Ectodermal cell (in vitro differentiated cells): Measurements from ENCODE around the gene TARBP1.

Source experiments
- H3K27ac ChIP-seq: 2 replicates; pipeline ENCODE4 v1.7.0; 2013; ENCODE audit warnings: mild to moderate bottlenecking, low read depth, low read length; ENCODE audit not compliant: insufficient read depth, poor library complexity, severe bottlenecking
- H3K27me3 ChIP-seq: 2 replicates; pipeline ENCODE4 v1.7.0; 2013; ENCODE audit warnings: mild to moderate bottlenecking, low read length; ENCODE audit not compliant: insufficient read depth, control insufficient read depth, poor library complexity, severe bottlenecking
- H3K36me3 ChIP-seq: one replicate; pipeline ENCODE4 v1.7.0; 2013; ENCODE audit warnings: low read length; ENCODE audit not compliant: control insufficient read depth, insufficient read depth
- H3K4me1 ChIP-seq: one replicate; pipeline ENCODE4 v1.7.0; 2013; ENCODE audit warnings: low read length; ENCODE audit not compliant: control insufficient read depth, insufficient read depth
- H3K4me3 ChIP-seq: 2 replicates; pipeline ENCODE4 v1.7.0; 2013; ENCODE audit warnings: low read depth, low read length, control low read depth; ENCODE audit not compliant: insufficient read depth
- H3K9me3 ChIP-seq: 2 replicates; pipeline ENCODE4 v1.7.0; 2013; ENCODE audit warnings: mild to moderate bottlenecking, low read length, moderate library complexity; ENCODE audit not compliant: control insufficient read depth
- WGBS, 2 experiments: methylation state at CpG; one replicate each; pipeline ENCODE4 v1.1.7; 2013; ENCODE audit warnings: missing lambda C conversion rate in 2 of 2; 5-methylcytosine and 5-hydroxymethylcytosine counted together

The TARBP1 gene

DNA sequence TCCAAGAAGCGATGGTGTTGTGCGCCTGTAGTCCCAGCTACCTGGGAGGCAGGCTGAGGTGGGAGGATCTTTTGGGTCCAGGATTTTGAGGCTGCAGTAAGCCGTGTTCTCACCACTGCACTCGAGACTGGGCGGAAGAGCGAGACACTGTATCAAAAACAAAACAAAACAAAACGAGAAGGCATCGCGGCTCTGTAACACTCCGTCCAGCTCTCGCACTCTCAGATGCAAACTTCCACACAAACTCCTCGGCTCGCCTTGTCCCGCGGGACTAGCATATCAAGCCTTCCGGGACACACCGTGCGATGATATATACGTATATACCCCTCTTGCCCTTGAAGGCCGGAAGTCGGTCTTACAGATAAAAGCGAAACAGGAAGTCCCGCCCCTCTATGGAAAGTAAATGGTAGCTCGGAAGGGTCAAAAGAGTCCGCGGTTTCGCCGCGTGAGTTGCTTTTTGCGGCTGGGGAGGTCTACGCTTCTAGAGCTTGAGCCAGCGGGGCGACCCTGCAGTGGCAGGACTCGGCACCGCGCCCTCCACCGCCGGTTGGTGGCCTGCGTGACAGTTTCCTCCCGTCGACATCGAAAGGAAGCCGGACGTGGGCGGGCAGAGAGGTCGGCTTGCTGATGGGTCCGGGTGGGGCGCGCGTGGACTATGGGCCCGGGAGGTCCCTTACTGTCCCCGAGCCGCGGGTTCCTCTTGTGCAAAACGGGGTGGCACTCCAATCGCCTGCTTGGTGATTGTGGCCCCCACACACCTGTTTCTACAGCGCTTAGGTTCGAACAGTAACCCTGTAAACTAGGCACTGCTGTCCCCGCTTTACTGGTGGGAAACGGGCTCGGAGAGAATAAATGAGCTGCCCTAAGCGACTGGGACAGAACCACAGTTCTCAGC is 105.7 kb downstream of the TARBP1 start, which contains the start of gene COA6:
TSS of gene COA6 (plus strand) at position 393 of the 895 bp plus-strand sequence. CDS start at position 404, 11 bp downstream.
- Histone ChIP-seq H3K4me1 (no peaks in the 10 kb centered on the region), H3K4me3 (peak within 1 kb of the TSS; percentile 97), H3K27me3 (no peaks in the 10 kb centered on the region), H3K9me3 (no peaks in the 10 kb centered on the region), H3K27ac (peak within 1 kb of the TSS; percentile 74), H3K36me3 (peaks cover 20% of the 10 kb centered on the region)
- WGBS, 2 experiments, result 0% methylated on average over 62 of the region's 62 CpGs

GRCh38 chr1:234372011-234372757 is 106.8 kb downstream of the TARBP1 start:
- WGBS, 2 experiments, result 86 to 93% methylated on average over 7 to 9 of the region's 9 CpGs
- no peak overlapping the region for H3K27ac ChIP-seq

GRCh38 chr1:234371414-234371813 is 107.6 kb downstream of the TARBP1 start:
- Histone ChIP-seq H3K4me3 (no peak overlapping the region), H3K9me3 (no peaks in the 10 kb centered on the region), H3K27me3 (no peaks in the 10 kb centered on the region), H3K4me1 (no peaks in the 10 kb centered on the region), H3K36me3 (peaks cover 14% of the 10 kb centered on the region), H3K27ac (no peak overlapping the region)
- 82 to 88% methylated on average over 2 of the region's 2 CpGs for WGBS, 2 experiments

More at GRCh38 chr1:234372011-234372757, 106.8 kb downstream of the TARBP1 start:
- Histone ChIP-seq H3K4me1 (no peaks in the 10 kb centered on the region), H3K9me3 (no peaks in the 10 kb centered on the region), H3K4me3 (peak overlapping the region; percentile 97), H3K27me3 (no peaks in the 10 kb centered on the region), H3K36me3 (peaks cover 14% of the 10 kb centered on the region)

GRCh38 chr1:234369784-234370183 is 109.2 kb downstream of the TARBP1 start:
- H3K27me3 ChIP-seq, result no peaks in the 10 kb centered on the region
- H3K4me1 ChIP-seq, result no peaks in the 10 kb centered on the region
- no peaks in the 10 kb centered on the region for H3K36me3 ChIP-seq
- H3K4me3 ChIP-seq, result no peak overlapping the region
- H3K27ac ChIP-seq, result no peak overlapping the region
- no CpG with 5 or more reads among the region's 1 CpG for WGBS, 2 experiments
- H3K9me3 ChIP-seq, result no peaks in the 10 kb centered on the region

GRCh38 chr1:234369033-234369430 is 109.9 kb downstream of the TARBP1 start:
- 87 to 94% methylated on average over 2 to 3 of the region's 3 CpGs for WGBS, 2 experiments
- Histone ChIP-seq H3K27me3 (no peaks in the 10 kb centered on the region), H3K4me3 (no peak overlapping the region), H3K9me3 (no peaks in the 10 kb centered on the region), H3K4me1 (no peaks in the 10 kb centered on the region), H3K27ac (no peak overlapping the region), H3K36me3 (no peaks in the 10 kb centered on the region)

- Histone ChIP-seq H3K9me3 (no peaks in the 10 kb centered on the region), H3K27me3 (no peaks in the 10 kb centered on the region), H3K27ac (no peak overlapping the region), H3K4me3 (no peak overlapping the region), H3K36me3 (no peaks in the 10 kb centered on the region), H3K4me1 (no peaks in the 10 kb centered on the region)
- 84% methylated on average over 12 of the region's 12 CpGs for WGBS, 2 experiments
These were observed 110.5 kb downstream of the TARBP1 start for GRCh38 chr1:234368320-234369032.

DNA sequence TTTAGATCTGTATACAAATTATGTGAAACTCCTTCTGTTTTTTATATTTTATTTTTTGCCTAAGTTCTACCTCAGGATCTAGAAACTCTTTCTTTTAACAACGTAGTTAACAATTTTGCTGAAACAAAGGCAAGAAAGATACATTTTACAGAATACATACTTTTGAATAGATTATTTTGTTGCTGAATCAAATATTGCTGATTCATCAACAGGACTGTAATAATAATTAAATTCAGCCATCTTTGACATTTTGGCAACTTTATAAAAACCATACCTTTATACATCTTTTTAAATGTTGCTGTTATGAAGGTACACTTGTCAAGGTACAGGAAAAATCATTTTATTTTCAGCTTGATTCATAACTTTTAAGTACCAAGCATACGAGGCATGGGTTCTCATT is 116.4 kb downstream of the TARBP1 start:
- no peak overlapping the region for H3K4me3 ChIP-seq

GRCh38 chr1:234361102-234361603 is 117.8 kb downstream of the TARBP1 start:
- H3K4me3 ChIP-seq, result no peak overlapping the region
- no peaks in the 10 kb centered on the region for H3K27me3 ChIP-seq
- H3K27ac ChIP-seq, result no peak overlapping the region
- 89 to 93% methylated on average over 3 of the region's 3 CpGs for WGBS, 2 experiments
- no peaks in the 10 kb centered on the region for H3K36me3 ChIP-seq
- H3K4me1 ChIP-seq, result no peaks in the 10 kb centered on the region
- H3K9me3 ChIP-seq, result no peaks in the 10 kb centered on the region

More for the DNA sequence above, 116.4 kb downstream of the TARBP1 start:
- Histone ChIP-seq H3K4me1 (no peaks in the 10 kb centered on the region), H3K27ac (no peak overlapping the region), H3K27me3 (no peaks in the 10 kb centered on the region), H3K9me3 (no peaks in the 10 kb centered on the region), H3K36me3 (no peaks in the 10 kb centered on the region)
- WGBS, 2 experiments, result 79% methylated on average over 1 to 2 of the region's 2 CpGs

- no peaks in the 10 kb centered on the region for H3K27me3 ChIP-seq
- H3K9me3 ChIP-seq, result no peaks in the 10 kb centered on the region
- no peak overlapping the region for H3K27ac ChIP-seq
- no peaks in the 10 kb centered on the region for H3K36me3 ChIP-seq
- no peaks in the 10 kb centered on the region for H3K4me1 ChIP-seq
- H3K4me3 ChIP-seq, result no peak overlapping the region
These were observed 121.1 kb downstream of the TARBP1 start for GRCh38 chr1:234357831-234358230.
